Measurements from ENCODE around the gene ZNF398.

DNA sequence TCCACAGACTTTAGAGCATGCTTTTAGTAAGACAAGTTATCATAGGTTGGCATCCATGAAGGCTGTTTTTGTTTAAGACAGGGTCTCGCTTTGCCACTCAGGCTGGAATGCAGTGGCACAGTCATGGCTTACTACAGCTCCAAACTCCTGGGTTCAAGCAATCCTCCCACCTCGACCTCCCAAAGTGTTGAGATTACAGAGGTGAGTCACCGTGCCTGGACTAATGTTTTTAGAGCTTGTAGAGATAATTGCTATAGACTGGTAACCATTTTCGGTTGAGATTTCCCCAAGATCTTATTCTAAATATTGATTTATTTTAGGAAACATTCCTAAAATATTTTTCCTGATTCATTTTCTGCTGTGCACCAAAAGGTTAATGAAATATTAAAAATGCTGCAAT, 5.4 kb upstream of the ZNF398 start:
- TF ChIP-seq, protein P1, sequence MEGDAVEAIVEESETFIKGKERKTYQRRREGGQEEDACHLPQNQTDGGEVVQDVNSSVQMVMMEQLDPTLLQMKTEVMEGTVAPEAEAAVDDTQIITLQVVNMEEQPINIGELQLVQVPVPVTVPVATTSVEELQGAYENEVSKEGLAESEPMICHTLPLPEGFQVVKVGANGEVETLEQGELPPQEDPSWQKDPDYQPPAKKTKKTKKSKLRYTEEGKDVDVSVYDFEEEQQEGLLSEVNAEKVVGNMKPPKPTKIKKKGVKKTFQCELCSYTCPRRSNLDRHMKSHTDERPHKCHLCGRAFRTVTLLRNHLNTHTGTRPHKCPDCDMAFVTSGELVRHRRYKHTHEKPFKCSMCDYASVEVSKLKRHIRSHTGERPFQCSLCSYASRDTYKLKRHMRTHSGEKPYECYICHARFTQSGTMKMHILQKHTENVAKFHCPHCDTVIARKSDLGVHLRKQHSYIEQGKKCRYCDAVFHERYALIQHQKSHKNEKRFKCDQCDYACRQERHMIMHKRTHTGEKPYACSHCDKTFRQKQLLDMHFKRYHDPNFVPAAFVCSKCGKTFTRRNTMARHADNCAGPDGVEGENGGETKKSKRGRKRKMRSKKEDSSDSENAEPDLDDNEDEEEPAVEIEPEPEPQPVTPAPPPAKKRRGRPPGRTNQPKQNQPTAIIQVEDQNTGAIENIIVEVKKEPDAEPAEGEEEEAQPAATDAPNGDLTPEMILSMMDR (conservative IDR thresholded peaks at IDR 0.05; ENCODE audit: low read depth, low read length), result no peak
- no peak for TF ChIP-seq EZH2phosphoT487 (IDR thresholded peaks at IDR 0.05; ENCODE audit: borderline replicate concordance, low read length)
